ENCODE results near the gene GIPC3. TPM values are rescaled to one million over a fixed set of nuclear protein-coding genes. Genes with fewer than 3 reads are reported as not detected.
"Not testable (repeated sequence)": the region's sequence is repeated elsewhere in the genome, so short reads cannot be mapped to it uniquely, and the experiment has no call there.

GIPC3 gene
- polyA plus RNA-seq, 3 donors = 3.1 to 3.8 (median 3.6) TPM

GRCh38 chr19:3573162-3573857, 12.0 kb upstream of the GIPC3 start:
- no peak for DNase-seq (ENCODE audit: extremely low read depth in 1 of 11, low read depth in 9 of 11, low spot score in 4 of 11)

- DNase-seq (ENCODE audit: extremely low read depth in 1 of 11, low read depth in 9 of 11, low spot score in 4 of 11) = peak in 5 of 11 donors; percentile 41 to 73 (median 48)
Observed at GRCh38 chr19:3573858-3574637, 11.2 kb upstream of the GIPC3 start.

GRCh38 chr19:3575260-3575741, 10.0 kb upstream of the GIPC3 start:
- no peak for DNase-seq (ENCODE audit: extremely low read depth in 1 of 11, low read depth in 9 of 11, low spot score in 4 of 11)

- DNase-seq (ENCODE audit: extremely low read depth in 1 of 11, low read depth in 9 of 11, low spot score in 4 of 11) = no peak
Observed at GRCh38 chr19:3575949-3576673, 9.2 kb upstream of the GIPC3 start.

GRCh38 chr19:3576696-3577443, 8.4 kb upstream of the GIPC3 start:
- no peak for DNase-seq (ENCODE audit: extremely low read depth in 1 of 11, low read depth in 9 of 11, low spot score in 4 of 11)

GRCh38 chr19:3577723-3578344, 7.4 kb upstream of the GIPC3 start:
- no peak for DNase-seq (ENCODE audit: extremely low read depth in 1 of 11, low read depth in 9 of 11, low spot score in 4 of 11)

- DNase-seq (ENCODE audit: extremely low read depth in 1 of 11, low read depth in 9 of 11, low spot score in 4 of 11) = no peak
Observed at GRCh38 chr19:3578390-3578789, 6.9 kb upstream of the GIPC3 start.

- no peak for DNase-seq (ENCODE audit: extremely low read depth in 1 of 11, low read depth in 9 of 11, low spot score in 4 of 11)
Observed at GRCh38 chr19:3580156-3580934, 4.9 kb upstream of the GIPC3 start.

- not testable (repeated sequence) for DNase-seq (ENCODE audit: extremely low read depth in 1 of 11, low read depth in 9 of 11, low spot score in 4 of 11)
Observed at GRCh38 chr19:3581792-3582191, 3.5 kb upstream of the GIPC3 start.

GRCh38 chr19:3584036-3584802, 1.1 kb upstream of the GIPC3 start:
- DNase-seq (ENCODE audit: extremely low read depth in 1 of 11, low read depth in 9 of 11, low spot score in 4 of 11) = not testable (repeated sequence)

- no peak for DNase-seq (ENCODE audit: extremely low read depth in 1 of 11, low read depth in 9 of 11, low spot score in 4 of 11)
Observed at GRCh38 chr19:3586127-3586626, 899 bp downstream of the GIPC3 start.

GRCh38 chr19:3586707-3587346, 1.5 kb downstream of the GIPC3 start:
- no peak for DNase-seq (ENCODE audit: extremely low read depth in 1 of 11, low read depth in 9 of 11, low spot score in 4 of 11)

- no peak for DNase-seq (ENCODE audit: extremely low read depth in 1 of 11, low read depth in 9 of 11, low spot score in 4 of 11)
Observed at GRCh38 chr19:3589439-3589838, 4.2 kb downstream of the GIPC3 start.

GRCh38 chr19:3589949-3590348, 4.7 kb downstream of the GIPC3 start:
- DNase-seq (ENCODE audit: extremely low read depth in 1 of 11, low read depth in 9 of 11, low spot score in 4 of 11) = no peak

- DNase-seq (ENCODE audit: extremely low read depth in 1 of 11, low read depth in 9 of 11, low spot score in 4 of 11) = no peak
Observed at GRCh38 chr19:3590991-3591659, 5.8 kb downstream of the GIPC3 start.
